Progenitor cell of endocrine pancreas (in vitro differentiated cells): ENCODE data around the gene FAM222B. TPM values are rescaled to one million over a fixed set of nuclear protein-coding genes. Genes with fewer than 3 reads are reported as not detected.
"Not testable (repeated sequence)": the region's sequence is repeated elsewhere in the genome, so short reads cannot be mapped to it uniquely, and the experiment has no call there.

Experiments
- DNase-seq: peaks from one replicate; pipeline ENCODE4 v3.0.0; 2021; ENCODE audit warnings: low spot score; ENCODE audit not compliant: unreplicated experiment
- H3K27ac Mint-ChIP-seq: 2 replicates; pipeline ENCODE4 v1.8.0; 2021; ENCODE audit warnings: mild to moderate bottlenecking, moderate library complexity, mixed read lengths
- H3K27me3 Mint-ChIP-seq: 2 replicates; pipeline ENCODE4 v1.8.0; 2021; ENCODE audit warnings: mixed read lengths
- H3K36me3 Mint-ChIP-seq: 2 replicates; pipeline ENCODE4 v1.8.0; 2022; ENCODE audit warnings: mixed read lengths; ENCODE audit not compliant: insufficient read depth
- H3K4me1 Mint-ChIP-seq: 2 replicates; pipeline ENCODE4 v1.8.0; 2021; ENCODE audit warnings: low read depth, mixed read lengths
- H3K4me3 Mint-ChIP-seq: 2 replicates; pipeline ENCODE4 v1.8.0; 2021; ENCODE audit warnings: low read depth, mild to moderate bottlenecking, moderate library complexity, mixed read lengths
- H3K9me3 Mint-ChIP-seq: 2 replicates; pipeline ENCODE4 v1.8.0; 2021; ENCODE audit warnings: low read depth, mixed read lengths
- CTCF ChIP-seq: fragments of 200-600 bp; sonication (generic); IDR thresholded peaks from one replicate; pipeline ENCODE4 v1.5.0; 2021; ENCODE audit warnings: antibody characterized with exemption, mild to moderate bottlenecking; ENCODE audit not compliant: unreplicated experiment
- total RNA-seq: library from RNA; stranded (reverse); gene quantifications from 2 replicates; pipeline ENCODE4 v1.2.1, GENCODE V29; 2021

Gene FAM222B
- total RNA-seq, 1 donor from 2014 or later = 58.7 TPM

- Mint-ChIP-seq H3K36me3 (peaks cover 30% of the 10 kb centered on the region), H3K27ac (peak overlapping the region; percentile 97), H3K27me3 (no peaks in the 10 kb centered on the region), H3K4me3 (peak overlapping the region; percentile 85), H3K9me3 (no peaks in the 10 kb centered on the region), H3K4me1 (peaks cover 50% of the 10 kb centered on the region)
- no peak for TF ChIP-seq CTCF
- no peak for DNase-seq
Observed at GRCh38 chr17:28724500-28725165, 118.0 kb downstream of the FAM222B start.

GRCh38 chr17:28723836-28724499 lies 118.6 kb downstream of the FAM222B start:
- peak overlapping the region; percentile 85 for H3K4me3 Mint-ChIP-seq

GRCh38 chr17:28723159-28723835 lies 119.3 kb downstream of the FAM222B start:
- peaks cover 30% of the 10 kb centered on the region for H3K36me3 Mint-ChIP-seq
- H3K9me3 Mint-ChIP-seq = no peaks in the 10 kb centered on the region
- H3K27me3 Mint-ChIP-seq = no peaks in the 10 kb centered on the region
- TF ChIP-seq CTCF = no peak
- H3K4me3 Mint-ChIP-seq = no peak overlapping the region
- peak overlapping the region; percentile 35 for H3K27ac Mint-ChIP-seq
- DNase-seq = no peak
- H3K4me1 Mint-ChIP-seq = peaks cover 54% of the 10 kb centered on the region

More at GRCh38 chr17:28723836-28724499, 118.6 kb downstream of the FAM222B start:
- peak overlapping the region; percentile 97 for H3K27ac Mint-ChIP-seq
- not testable (repeated sequence) for DNase-seq, H3K27me3 Mint-ChIP-seq, H3K9me3 Mint-ChIP-seq
- H3K36me3 Mint-ChIP-seq = peaks cover 30% of the 10 kb centered on the region
- peaks cover 52% of the 10 kb centered on the region for H3K4me1 Mint-ChIP-seq

- peaks cover 30% of the 10 kb centered on the region for H3K36me3 Mint-ChIP-seq
- peaks cover 55% of the 10 kb centered on the region for H3K4me1 Mint-ChIP-seq
- peak overlapping the region; percentile 59 for H3K27ac Mint-ChIP-seq
Observed at GRCh38 chr17:28722417-28723158, 120.0 kb downstream of the FAM222B start.

GRCh38 chr17:28720997-28721329 lies 121.6 kb downstream of the FAM222B start:
- H3K27ac Mint-ChIP-seq = peak overlapping the region; percentile 99
- H3K27me3 Mint-ChIP-seq, H3K9me3 Mint-ChIP-seq, DNase-seq: not testable (repeated sequence)
- peaks cover 30% of the 10 kb centered on the region for H3K36me3 Mint-ChIP-seq
- peak overlapping the region; percentile 99 for H3K4me3 Mint-ChIP-seq
- H3K4me1 Mint-ChIP-seq = peaks cover 56% of the 10 kb centered on the region

More at GRCh38 chr17:28722417-28723158, 120.0 kb downstream of the FAM222B start:
- H3K27me3 Mint-ChIP-seq = no peaks in the 10 kb centered on the region
- H3K9me3 Mint-ChIP-seq = no peaks in the 10 kb centered on the region
- no peak for TF ChIP-seq CTCF
- no peak for DNase-seq
- peak overlapping the region; percentile 99 for H3K4me3 Mint-ChIP-seq
